ENCODE data around the gene PLD2. TPM values are rescaled to one million over a fixed set of nuclear protein-coding genes. Genes with fewer than 3 reads are reported as not detected.

PLD2 gene
- total and polyA plus RNA-seq, 9 of the 15 experiments (the other 6 are each of a cell fraction or from before 2014, with no cell fraction given): 0.20 to 7.5 (median 3.3) TPM

- TF ChIP-seq, protein P1, sequence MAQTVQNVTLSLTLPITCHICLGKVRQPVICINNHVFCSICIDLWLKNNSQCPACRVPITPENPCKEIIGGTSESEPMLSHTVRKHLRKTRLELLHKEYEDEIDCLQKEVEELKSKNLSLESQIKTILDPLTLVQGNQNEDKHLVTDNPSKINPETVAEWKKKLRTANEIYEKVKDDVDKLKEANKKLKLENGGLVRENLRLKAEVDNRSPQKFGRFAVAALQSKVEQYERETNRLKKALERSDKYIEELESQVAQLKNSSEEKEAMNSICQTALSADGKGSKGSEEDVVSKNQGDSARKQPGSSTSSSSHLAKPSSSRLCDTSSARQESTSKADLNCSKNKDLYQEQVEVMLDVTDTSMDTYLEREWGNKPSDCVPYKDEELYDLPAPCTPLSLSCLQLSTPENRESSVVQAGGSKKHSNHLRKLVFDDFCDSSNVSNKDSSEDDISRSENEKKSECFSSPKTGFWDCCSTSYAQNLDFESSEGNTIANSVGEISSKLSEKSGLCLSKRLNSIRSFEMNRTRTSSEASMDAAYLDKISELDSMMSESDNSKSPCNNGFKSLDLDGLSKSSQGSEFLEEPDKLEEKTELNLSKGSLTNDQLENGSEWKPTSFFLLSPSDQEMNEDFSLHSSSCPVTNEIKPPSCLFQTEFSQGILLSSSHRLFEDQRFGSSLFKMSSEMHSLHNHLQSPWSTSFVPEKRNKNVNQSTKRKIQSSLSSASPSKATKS (CRISPR knock-in tag; IDR thresholded peaks at IDR 0.05): no peak
- peak; percentile 54 to 64 for TF ChIP-seq RAD21 (CRISPR knock-in tag; conservative IDR thresholded peaks at IDR 0.05 in 1 of 2, IDR thresholded peaks at IDR 0.05 in 1 of 2)
- no peak for TF ChIP-seq IRF2 (CRISPR knock-in tag; IDR thresholded peaks at IDR 0.05)
- peak; percentile 27 for TF ChIP-seq NFIC (IDR thresholded peaks at IDR 0.05)
- peak; percentile 78 for TF ChIP-seq ZNF431 (CRISPR knock-in tag; IDR thresholded peaks at IDR 0.05)
- TF ChIP-seq ZNF184 (CRISPR knock-in tag; IDR thresholded peaks at IDR 0.05): no peak
- TF ChIP-seq CEBPB (tag; IDR thresholded peaks at IDR 0.05): no peak
- no peak for TF ChIP-seq TOE1 (IDR thresholded peaks at IDR 0.05; ENCODE audit: borderline replicate concordance)
- 0 out of 2 replicates have a peak, but pooled peaks have one; percentile 39 for TF ChIP-seq TOE1 (CRISPR knock-in tag; IDR thresholded peaks at IDR 0.05; ENCODE audit: borderline replicate concordance, low read depth)
- TF ChIP-seq KAT2B (IDR thresholded peaks at IDR 0.05; ENCODE audit: low read depth, low read length): peak; percentile 85
- no peak for TF ChIP-seq PYGO2 (tag; IDR thresholded peaks at IDR 0.05)
- TF ChIP-seq CHD2 (IDR thresholded peaks at IDR 0.05; ENCODE audit: low read depth, low read length): peak; percentile 24; the same call in 1 of the 2 replicates
- peak; percentile 65 for TF ChIP-seq REST (IDR thresholded peaks at IDR 0.05; ENCODE audit: borderline replicate concordance)
- no peak for TF ChIP-seq REST (CRISPR knock-in tag; IDR thresholded peaks at IDR 0.05; ENCODE audit: low read depth)
- no peak for TF ChIP-seq SMAD3 (CRISPR knock-in tag; conservative IDR thresholded peaks at IDR 0.05)
These were observed 16.8 kb upstream of the PLD2 start (continued) for GRCh38 chr17:4789951-4790704.
